Natural killer cell (primary cell): ENCODE results near the gene HLA-DMA. TPM values are rescaled to one million over a fixed set of nuclear protein-coding genes. Genes with fewer than 3 reads are reported as not detected.

ENCODE experiments used
- ATAC-seq, 3 donors: fragments of 150-1000 bp in 2 of 3; fragments of 200-7000 bp in 1 of 3; cut with Tn5 transposase; 1 replicate in 1 of 3; 2 replicates in 2 of 3; pipeline ENCODE4 v1.10.0; 2021; ENCODE audit warnings: mild to moderate bottlenecking in 2 of 3, moderate library complexity in 2 of 3
- DNase-seq, 2 donors: peaks; one replicate each; pipeline versions ENCODE4 v3.0.0 to v3.0.0-alpha.2; 2013 to 2021; ENCODE audit warnings: mixed read lengths in 1 of 2
- H3K27ac ChIP-seq: one replicate; pipeline ENCODE4 v1.5.1; 2013; ENCODE audit warnings: mild to moderate bottlenecking, low read length
- H3K27me3 ChIP-seq: one replicate; pipeline ENCODE4 v1.6.1; 2013; ENCODE audit warnings: low read length; ENCODE audit not compliant: control insufficient read depth, insufficient read depth
- H3K36me3 ChIP-seq: one replicate; pipeline ENCODE4 v1.6.1; 2013; ENCODE audit warnings: low read length; ENCODE audit not compliant: control insufficient read depth, insufficient read depth
- H3K4me1 ChIP-seq: one replicate; pipeline ENCODE4 v1.6.1; 2013; ENCODE audit warnings: low read length; ENCODE audit not compliant: control insufficient read depth, insufficient read depth
- H3K4me3 ChIP-seq: one replicate; pipeline ENCODE4 v1.5.1; 2013; ENCODE audit warnings: low read length
- H3K9me3 ChIP-seq: one replicate; pipeline ENCODE4 v1.6.1; 2013; ENCODE audit warnings: low read length; ENCODE audit not compliant: control insufficient read depth, insufficient read depth
- H3K27ac Mint-ChIP-seq, 2 donors: one replicate each; pipeline ENCODE4 v1.8.0; 2022; ENCODE audit warnings: mild to moderate bottlenecking in 2 of 2, mixed read lengths in 2 of 2, moderate library complexity in 1 of 2
- H3K27me3 Mint-ChIP-seq, 2 donors: one replicate each; pipeline ENCODE4 v1.8.0; 2022; ENCODE audit warnings: low read depth in 2 of 2, mixed read lengths in 2 of 2
- H3K36me3 Mint-ChIP-seq: one replicate; pipeline ENCODE4 v1.8.0; 2022; ENCODE audit warnings: mixed read lengths
- H3K4me1 Mint-ChIP-seq, 2 donors: one replicate each; pipeline ENCODE4 v1.8.0; 2022; ENCODE audit warnings: mixed read lengths in 2 of 2
- H3K4me3 Mint-ChIP-seq: one replicate; pipeline ENCODE4 v1.8.0; 2022; ENCODE audit warnings: mild to moderate bottlenecking, moderate library complexity, mixed read lengths
- H3K9me3 Mint-ChIP-seq, 2 donors: one replicate each; pipeline ENCODE4 v1.8.0; 2022; ENCODE audit warnings: mixed read lengths in 2 of 2
- CTCF ChIP-seq: fragments of 200-600 bp; IDR thresholded peaks from one replicate; pipeline ENCODE4 v1.8.0; 2022; ENCODE audit warnings: antibody characterized with exemption
- WGBS: methylation state at CpG from one replicate; pipeline ENCODE4 v1.1.7; 2013; ENCODE audit warnings: missing lambda C conversion rate; ENCODE audit not compliant: insufficient coverage; 5-methylcytosine and 5-hydroxymethylcytosine counted together
- intact Hi-C: fragments of 100-400 bp; cut with micrococcal nuclease; formaldehyde crosslinking; loops from one replicate; pipeline ENCODE4 v1.14.2; 2022
- total RNA-seq, 4 donors: library from RNA; stranded (reverse); fragments of 120-200 nt in 1 of 4; gene quantifications; one replicate each; pipeline versions ENCODE4 v1.2.3 to v1.2.4, GENCODE V29; 2013 to 2022

HLA-DMA gene
- total RNA-seq, 3 donors from 2014 or later (not counting 1 experiment from before 2014, with no cell fraction given): 39.2 to 57.5 (median 48.1) TPM

- no peak for TF ChIP-seq CTCF
- ATAC-seq: no peak
- Histone ChIP-seq H3K27me3 (peaks cover 4% of the 10 kb centered on the region), H3K4me3 (no peak overlapping the region), H3K9me3 (no peaks in the 10 kb centered on the region), H3K27ac (no peak overlapping the region), H3K36me3 (no peaks in the 10 kb centered on the region), H3K4me1 (no peaks in the 10 kb centered on the region)
- Mint-ChIP-seq H3K9me3 (no peaks in the 10 kb centered on the region), H3K27ac (no peak overlapping the region), H3K4me3 (no peak overlapping the region), H3K27me3 (peaks cover 14 to 55% of the 10 kb centered on the region in 2 donors), H3K36me3 (no peaks in the 10 kb centered on the region), H3K4me1 (no peaks in the 10 kb centered on the region)
- no peak for DNase-seq
- intact Hi-C loops: no loop called here
- WGBS: no CpG with 5 or more reads among the region's 2 CpGs
These were observed 42.6 kb upstream of the HLA-DMA start for GRCh38 chr6:32995448-32995847.

GRCh38 chr6:32993363-32993973 lies 40.6 kb upstream of the HLA-DMA start:
- Histone ChIP-seq H3K36me3 (no peaks in the 10 kb centered on the region), H3K9me3 (no peaks in the 10 kb centered on the region), H3K4me3 (no peak overlapping the region), H3K27me3 (no peaks in the 10 kb centered on the region), H3K4me1 (no peaks in the 10 kb centered on the region), H3K27ac (no peak overlapping the region)
- intact Hi-C loops: no loop called here
- H3K9me3 Mint-ChIP-seq: no peaks in the 10 kb centered on the region
- H3K27ac Mint-ChIP-seq: no peak overlapping the region
- ATAC-seq (no peak), DNase-seq (no peak)
- no peaks in the 10 kb centered on the region for H3K4me1 Mint-ChIP-seq
- 100% methylated on average over 4 of the region's 9 CpGs for WGBS
- no peaks in the 10 kb centered on the region for H3K36me3 Mint-ChIP-seq
- TF ChIP-seq CTCF: no peak
- no peak overlapping the region for H3K4me3 Mint-ChIP-seq
- peaks cover 12 to 42% of the 10 kb centered on the region in 2 donors for H3K27me3 Mint-ChIP-seq

GRCh38 chr6:32991972-32992371 lies 39.1 kb upstream of the HLA-DMA start:
- Mint-ChIP-seq H3K27ac (no peak overlapping the region), H3K36me3 (no peaks in the 10 kb centered on the region), H3K4me3 (no peak overlapping the region), H3K4me1 (no peaks in the 10 kb centered on the region), H3K27me3 (peaks cover 9 to 32% of the 10 kb centered on the region in 2 donors), H3K9me3 (no peaks in the 10 kb centered on the region)
- DNase-seq (no peak), ATAC-seq (no peak)
- no peak overlapping the region for H3K4me3 ChIP-seq
- no peaks in the 10 kb centered on the region for H3K4me1 ChIP-seq
- H3K27me3 ChIP-seq: no peaks in the 10 kb centered on the region
- no peaks in the 10 kb centered on the region for H3K36me3 ChIP-seq
- no peak overlapping the region for H3K27ac ChIP-seq
- no peak for TF ChIP-seq CTCF
- intact Hi-C loops: no loop called here
- 67% methylated on average over 4 of the region's 4 CpGs for WGBS
- no peaks in the 10 kb centered on the region for H3K9me3 ChIP-seq

- Mint-ChIP-seq H3K27ac (no peak overlapping the region), H3K27me3 (peaks cover 7 to 19% of the 10 kb centered on the region in 2 donors), H3K4me3 (no peak overlapping the region), H3K4me1 (peaks cover 6 to 8% of the 10 kb centered on the region in 2 donors), H3K9me3 (no peaks in the 10 kb centered on the region), H3K36me3 (no peaks in the 10 kb centered on the region)
- no peak overlapping the region for H3K27ac ChIP-seq
- no peak overlapping the region for H3K4me3 ChIP-seq
- no peaks in the 10 kb centered on the region for H3K36me3 ChIP-seq
- intact Hi-C loops: no loop called here
- peaks cover 3% of the 10 kb centered on the region for H3K4me1 ChIP-seq
- DNase-seq (no peak), ATAC-seq (no peak)
- WGBS: 50% methylated on average over 1 of the region's 1 CpG
- H3K9me3 ChIP-seq: no peaks in the 10 kb centered on the region
- no peak for TF ChIP-seq CTCF
- H3K27me3 ChIP-seq: no peaks in the 10 kb centered on the region
These were observed 36.5 kb upstream of the HLA-DMA start for GRCh38 chr6:32989368-32989767.
